GM19239 (cell line): ENCODE data around the gene SUGP1.

Experiments
- DNase-seq: peaks from one replicate; pipeline ENCODE4 v3.0.0; 2011; ENCODE audit warnings: low spot score; ENCODE audit not compliant: insufficient read length
- FAIRE-seq: peaks from 2 replicates; lab custom pipeline; 2011; peaks lifted over from hg19 to GRCh38; lab: Jason Lieb, UNC

Gene SUGP1

GRCh38 chr19:19238126-19238894 lies 82.0 kb downstream of the SUGP1 start:
- DNase-seq: no peak
- no peak for FAIRE-seq

- DNase-seq (no peak), FAIRE-seq (no peak)
Observed at GRCh38 chr19:19236173-19236572, 84.1 kb downstream of the SUGP1 start.

GRCh38 chr19:19234220-19234816 lies 86.0 kb downstream of the SUGP1 start:
- FAIRE-seq (no peak), DNase-seq (no peak)

GRCh38 chr19:19232261-19232721 lies 88.0 kb downstream of the SUGP1 start:
- no peak for FAIRE-seq
- DNase-seq: no peak

GRCh38 chr19:19230999-19231398 lies 89.3 kb downstream of the SUGP1 start:
- no peak for FAIRE-seq
- DNase-seq: no peak

- DNase-seq: no peak
- no peak for FAIRE-seq
Observed at GRCh38 chr19:19229701-19230100, 90.6 kb downstream of the SUGP1 start.

- FAIRE-seq (no peak), DNase-seq (no peak)
Observed at GRCh38 chr19:19227217-19227616, 93.1 kb downstream of the SUGP1 start.

- no peak for FAIRE-seq
- no peak for DNase-seq
Observed at GRCh38 chr19:19226663-19227062, 93.6 kb downstream of the SUGP1 start.

GRCh38 chr19:19226204-19226603 lies 94.1 kb downstream of the SUGP1 start:
- DNase-seq: no peak
- FAIRE-seq: no peak
